Lower leg skin (tissue), 4 donors: ENCODE measurements around the gene HYAL1. TPM values are rescaled to one million over a fixed set of nuclear protein-coding genes. Genes with fewer than 3 reads are reported as not detected.

Experiments
- DNase-seq, 2 donors: peaks; one replicate each; pipeline ENCODE4 v3.0.0-alpha.2; 2019; ENCODE audit warnings: low spot score in 2 of 2
- H3K4me3 ChIP-seq: fragments of 200-600 bp; sonication (generic); 2 replicates; pipeline ENCODE4 v1.5.1; 2017; ENCODE audit warnings: mild to moderate bottlenecking, low read depth; ENCODE audit not compliant: poor library complexity, severe bottlenecking
- POLR2A ChIP-seq, 2 donors: fragments of 450-650 bp; IDR thresholded peaks; one replicate each; pipeline ENCODE4 v1.6.1; 2016 to 2017; ENCODE audit warnings: antibody characterized with exemption in 2 of 2, mild to moderate bottlenecking in 1 of 2, moderate library complexity in 1 of 2
- WGBS, 2 donors: methylation state at CpG; one replicate each; pipeline ENCODE4 v1.1.5; 2018; 5-methylcytosine and 5-hydroxymethylcytosine counted together
- intact Hi-C: fragments of 100-400 bp; cut with DNase I; formaldehyde crosslinking; loops from one replicate; pipeline ENCODE4 v1.15.0; 2023; ENCODE audit warnings: low total_unique reads
- total RNA-seq, 4 donors: library from RNA; depleted of rRNA; stranded (reverse); fragments of >200 nt; gene quantifications; one replicate each; pipeline ENCODE4 v1.1.0, GENCODE V29; 2016
- TF ChIP-seq, protein P1 (sequence below), 3 donors: fragments of 450-650 bp; IDR thresholded peaks; one replicate each; pipeline ENCODE4 v1.5.1; 2016; ENCODE audit warnings: antibody characterized with exemption in 3 of 3, mild to moderate bottlenecking in 3 of 3, moderate library complexity in 2 of 3

The HYAL1 gene
- total RNA-seq, 4 donors from 2014 or later = 16.7 to 35.5 (median 20.6) TPM

DNA sequence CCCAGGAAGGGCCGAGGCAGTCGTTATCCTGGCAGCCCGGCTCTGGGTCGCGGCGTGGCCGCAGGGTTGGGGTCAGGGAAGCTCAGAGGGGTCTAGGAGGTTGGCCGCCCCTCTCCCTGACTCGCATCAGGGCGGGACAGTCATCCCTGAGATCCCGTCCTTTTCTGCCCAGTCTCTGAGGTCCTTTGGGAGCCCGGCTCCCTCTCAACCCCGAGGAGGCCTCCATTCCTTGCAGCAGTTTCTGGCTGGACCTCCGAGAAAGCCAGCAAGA is 18.7 kb upstream of the HYAL1 start:
- WGBS, 2 donors = 12 to 19% methylated on average over 6 to 12 of the region's 14 CpGs
- peak in 1 of 2 donors; percentile 32 for DNase-seq
- TF ChIP-seq, protein P1, sequence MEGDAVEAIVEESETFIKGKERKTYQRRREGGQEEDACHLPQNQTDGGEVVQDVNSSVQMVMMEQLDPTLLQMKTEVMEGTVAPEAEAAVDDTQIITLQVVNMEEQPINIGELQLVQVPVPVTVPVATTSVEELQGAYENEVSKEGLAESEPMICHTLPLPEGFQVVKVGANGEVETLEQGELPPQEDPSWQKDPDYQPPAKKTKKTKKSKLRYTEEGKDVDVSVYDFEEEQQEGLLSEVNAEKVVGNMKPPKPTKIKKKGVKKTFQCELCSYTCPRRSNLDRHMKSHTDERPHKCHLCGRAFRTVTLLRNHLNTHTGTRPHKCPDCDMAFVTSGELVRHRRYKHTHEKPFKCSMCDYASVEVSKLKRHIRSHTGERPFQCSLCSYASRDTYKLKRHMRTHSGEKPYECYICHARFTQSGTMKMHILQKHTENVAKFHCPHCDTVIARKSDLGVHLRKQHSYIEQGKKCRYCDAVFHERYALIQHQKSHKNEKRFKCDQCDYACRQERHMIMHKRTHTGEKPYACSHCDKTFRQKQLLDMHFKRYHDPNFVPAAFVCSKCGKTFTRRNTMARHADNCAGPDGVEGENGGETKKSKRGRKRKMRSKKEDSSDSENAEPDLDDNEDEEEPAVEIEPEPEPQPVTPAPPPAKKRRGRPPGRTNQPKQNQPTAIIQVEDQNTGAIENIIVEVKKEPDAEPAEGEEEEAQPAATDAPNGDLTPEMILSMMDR (IDR thresholded peaks at IDR 0.05) = no peak
- no peak for TF ChIP-seq POLR2A (IDR thresholded peaks at IDR 0.05)
- intact Hi-C loops = no loop called here
- peak overlapping the region; percentile 42 for H3K4me3 ChIP-seq

DNA sequence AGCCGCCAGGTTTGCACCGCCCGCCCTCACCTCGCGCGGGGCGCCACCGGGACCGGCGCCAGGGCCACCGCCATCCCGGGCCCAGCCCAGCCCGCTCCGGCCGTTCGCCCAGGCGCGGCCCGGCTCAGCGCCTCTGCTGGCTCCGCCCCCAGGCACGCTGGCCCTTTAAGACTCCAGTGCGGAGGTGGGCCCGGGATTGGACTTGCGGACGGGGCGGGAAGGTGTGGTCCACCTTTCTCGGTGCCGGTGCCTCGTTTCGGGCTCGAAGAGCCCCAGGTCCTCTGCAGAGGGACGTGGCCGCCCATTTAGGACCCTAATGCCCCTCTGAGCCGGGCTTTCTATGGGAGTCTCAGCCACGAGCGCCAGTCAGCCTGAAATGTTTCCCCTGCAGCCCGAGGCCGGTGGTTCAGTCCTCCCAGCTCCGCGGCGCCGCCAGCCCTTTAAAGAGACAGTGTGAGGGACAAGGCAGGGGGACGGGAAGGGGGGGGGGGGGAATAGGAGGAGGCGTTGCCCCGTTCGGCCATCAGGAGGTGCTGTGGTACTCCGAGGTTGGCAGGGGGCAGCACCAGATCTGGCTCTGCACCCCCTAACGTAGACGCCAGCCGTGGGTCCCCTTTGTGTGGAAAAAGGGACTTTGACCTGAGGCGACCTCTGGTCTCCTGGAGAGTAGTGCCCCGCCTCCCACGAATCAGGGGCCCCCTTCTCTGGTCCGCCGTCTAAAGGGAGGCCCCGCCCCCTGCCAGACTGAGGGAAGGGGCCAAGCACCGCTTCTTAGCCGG is 18.2 kb upstream of the HYAL1 start:
- intact Hi-C loops = no loop called here
- WGBS, 2 donors = 2 to 5% methylated on average over 40 to 46 of the region's 59 CpGs
- no peak for TF ChIP-seq POLR2A (IDR thresholded peaks at IDR 0.05)
- TF ChIP-seq, protein P1 (IDR thresholded peaks at IDR 0.05) = no peak
- H3K4me3 ChIP-seq = peak overlapping the region; percentile 42
- peak; percentile 84 to 97 for DNase-seq

DNA sequence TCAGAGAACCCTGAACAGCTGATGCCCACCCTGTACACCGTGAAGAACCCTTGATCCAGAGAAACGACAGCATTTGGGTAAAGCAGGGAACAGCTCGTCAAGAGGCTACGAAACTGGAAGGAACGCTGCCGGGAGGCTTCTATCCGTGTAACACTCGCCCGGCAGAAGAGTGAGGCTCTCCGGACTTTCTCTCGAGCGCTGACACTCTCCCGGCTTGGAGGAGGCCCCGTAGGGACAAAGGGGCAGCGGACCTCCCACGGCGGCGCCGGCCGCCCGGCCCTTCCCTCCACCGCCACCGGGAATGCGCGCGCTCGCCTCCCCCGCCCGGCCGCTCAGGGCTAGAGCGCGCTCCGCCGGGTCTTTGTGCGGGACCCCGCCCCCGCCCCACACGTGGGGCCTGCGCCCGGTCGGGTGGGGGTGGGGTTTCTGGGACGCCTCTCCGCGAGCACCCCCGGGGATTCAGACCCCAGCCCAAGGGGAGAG is 17.5 kb upstream of the HYAL1 start:
- TF ChIP-seq POLR2A (IDR thresholded peaks at IDR 0.05) = no peak
- TF ChIP-seq, protein P1 (IDR thresholded peaks at IDR 0.05) = no peak
- H3K4me3 ChIP-seq = peak overlapping the region; percentile 42
- peak in 1 of 2 donors; percentile 94 for DNase-seq
- intact Hi-C loops = no loop called here
- WGBS, 2 donors = 0% methylated on average over 7 to 19 of the region's 45 CpGs

DNA sequence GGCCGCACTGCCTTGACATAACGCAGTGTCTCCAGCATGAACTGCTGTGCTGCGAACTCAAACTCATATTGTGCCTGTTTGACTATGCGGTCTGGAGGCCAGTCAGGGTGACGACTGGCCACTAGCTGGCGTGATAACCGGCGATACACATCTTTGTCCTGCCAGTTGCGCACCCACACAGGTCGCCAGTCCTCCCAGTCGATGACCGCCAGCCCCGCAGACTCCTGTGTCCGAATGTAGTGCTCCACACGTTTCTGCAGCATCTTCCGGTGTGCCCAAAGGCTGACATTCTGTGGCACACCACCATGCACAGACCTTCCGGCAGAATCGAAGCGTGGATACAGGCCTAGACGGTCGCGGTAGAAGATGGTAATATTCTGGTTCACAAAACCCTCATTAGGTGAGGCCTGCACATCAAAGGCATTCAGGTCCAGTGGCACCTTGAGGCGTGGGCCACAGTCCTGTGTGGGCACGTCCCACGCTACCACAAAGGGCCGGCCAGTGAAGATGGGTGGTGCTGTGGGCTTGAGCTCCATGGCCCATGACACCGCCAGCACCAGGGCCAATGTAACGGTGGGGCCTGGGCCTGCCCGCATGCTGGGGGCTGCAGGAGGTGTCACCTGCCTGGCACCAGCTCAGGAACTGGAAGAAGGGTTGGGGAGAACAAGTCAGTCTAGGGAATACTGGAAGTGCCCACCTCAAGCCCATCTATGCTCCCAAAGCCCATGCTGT is 16.7 kb upstream of the HYAL1 start:
- 77% methylated on average over 28 of the region's 29 CpGs for WGBS, 2 donors
- DNase-seq = peak in 1 of 2 donors; percentile 18
- TF ChIP-seq POLR2A (IDR thresholded peaks at IDR 0.05) = no peak
- TF ChIP-seq, protein P1 (IDR thresholded peaks at IDR 0.05) = no peak
- H3K4me3 ChIP-seq = peak overlapping the region; percentile 42
- intact Hi-C loops = no loop called here

DNA sequence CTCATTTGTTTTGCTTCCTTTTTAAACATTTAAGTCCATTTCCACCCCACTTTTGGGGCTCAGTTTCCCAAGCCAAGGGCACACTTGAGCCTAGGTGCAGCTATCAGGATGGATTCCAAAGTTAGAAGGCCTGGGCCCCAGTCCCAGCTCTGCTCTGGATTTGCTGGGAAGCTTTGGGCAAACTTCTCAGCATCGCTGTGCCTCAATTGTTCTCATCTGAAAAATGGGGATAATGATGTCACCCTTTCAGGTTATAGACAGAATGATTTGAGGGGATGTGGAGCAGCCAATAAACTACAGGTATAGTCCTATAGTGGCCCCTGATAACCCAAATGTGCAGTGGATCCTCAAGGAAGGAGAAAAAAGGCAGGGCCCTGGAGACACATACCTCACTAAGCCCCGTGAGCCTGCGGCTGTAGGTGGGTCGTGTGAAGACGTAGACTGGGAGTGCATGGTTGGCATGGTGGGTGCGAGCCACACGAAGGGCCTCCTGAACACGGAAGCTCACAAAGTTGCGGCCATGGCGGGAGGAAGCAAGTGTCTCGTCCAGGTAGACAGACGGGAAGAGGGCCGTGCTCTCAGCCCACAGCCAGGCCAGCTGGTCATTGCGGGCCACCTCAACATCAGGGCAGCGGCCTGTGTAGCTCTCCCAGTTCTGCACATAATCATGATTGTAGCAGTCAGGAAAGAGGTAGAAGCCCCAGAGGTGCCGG is 16.0 kb upstream of the HYAL1 start:
- DNase-seq = no peak
- TF ChIP-seq, protein P1 (IDR thresholded peaks at IDR 0.05) = no peak
- TF ChIP-seq POLR2A (IDR thresholded peaks at IDR 0.05) = no peak
- H3K4me3 ChIP-seq = no peak overlapping the region
- intact Hi-C loops = no loop called here
- 83 to 88% methylated on average over 16 of the region's 16 CpGs for WGBS, 2 donors
